ENCODE measurements around the gene EIF4E3. TPM values are rescaled to one million over a fixed set of nuclear protein-coding genes. Genes with fewer than 3 reads are reported as not detected.

EIF4E3 gene
- total and polyA plus RNA-seq, 2 donors (not counting 1 experiment from before 2014, with no cell fraction given) = 1.00 to 5.0 TPM

DNA sequence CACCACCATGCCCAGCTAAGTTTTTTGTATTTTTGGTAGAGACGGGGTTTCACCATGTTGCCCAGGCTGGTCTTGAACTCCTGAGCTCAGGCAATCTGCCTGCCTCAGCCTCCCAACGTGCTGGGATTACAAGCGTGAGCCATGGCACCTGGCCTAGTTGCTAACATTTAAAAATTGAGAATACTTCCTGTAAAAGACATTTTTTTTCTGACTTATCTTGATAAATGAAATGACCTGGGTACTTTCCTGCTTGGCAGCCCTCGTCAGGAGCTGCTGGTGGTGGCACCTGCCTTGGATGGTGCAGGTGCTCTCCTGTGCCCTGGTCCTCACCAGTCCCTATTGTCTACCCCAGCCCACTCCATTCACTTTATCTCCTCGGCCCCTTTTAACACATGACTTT is 74.8 kb downstream of the EIF4E3 start:
- Histone ChIP-seq H3K4me1 (ENCODE audit: control insufficient read depth in 2 of 2, insufficient read depth in 2 of 2, low read length in 2 of 2) (peaks cover 0 to 3% of the 10 kb centered on the region in 2 donors), H4K20me1 (ENCODE audit: control insufficient read depth, insufficient read depth, low read length, poor library complexity, severe bottlenecking) (no peaks in the 10 kb centered on the region), H3K27me3 (replicated peaks in 1 of 4; ENCODE audit: control extremely low read depth in 1 of 4, control insufficient read depth in 3 of 4, insufficient read depth in 4 of 4, low read length in 3 of 4) (no peaks in the 10 kb centered on the region), H3K4me3 (ENCODE audit: control extremely low read depth in 1 of 5, extremely low read depth in 1 of 5, insufficient read depth in 1 of 5, low read depth in 2 of 5, low read length in 4 of 5) (no peak overlapping the region), H3K79me2 (ENCODE audit: control insufficient read depth, insufficient read depth, low read length) (no peaks in the 10 kb centered on the region), H3K9me3 (ENCODE audit: control extremely low read depth in 1 of 3, control insufficient read depth in 2 of 3, insufficient read depth in 1 of 3, low read length in 2 of 3) (no peaks in the 10 kb centered on the region), H3K27ac (ENCODE audit: low read length in 2 of 2) (no peak overlapping the region), H2AFZ (ENCODE audit: insufficient read depth, low read depth, low read length, poor library complexity, severe bottlenecking) (no peak overlapping the region), H3K9ac (ENCODE audit: low read length) (no peak overlapping the region), H3K36me3 (replicated peaks in 1 of 2; ENCODE audit: control extremely low read depth in 1 of 2, control insufficient read depth in 1 of 2, extremely low read depth in 1 of 2, insufficient read depth in 2 of 2, low read length in 1 of 2) (no peaks in the 10 kb centered on the region), H3K4me2 (replicated peaks; ENCODE audit: low read depth, low read length, poor library complexity, severe bottlenecking) (no peak overlapping the region)
- Mint-ChIP-seq H3K4me3 (no peak overlapping the region), H3K27me3 (peaks cover 8% of the 10 kb centered on the region), H3K27ac (no peak overlapping the region), H3K4me1 (peaks cover 3% of the 10 kb centered on the region), H3K9me3 (ENCODE audit: insufficient read depth) (no peaks in the 10 kb centered on the region)
- 89% methylated on average over 3 of the region's 5 CpGs for WGBS (ENCODE audit: insufficient coverage)
- intact Hi-C loops (cut with micrococcal nuclease) = no loop called here
- ATAC-seq (ENCODE audit: low read depth) = no peak
- ChIA-PET CTCF (interaction anchor here (4.0 to 4.4 kb wide), 2 partner anchors 1101 to 1530 kb away, joined by 28 to 58 read pairs; no protein-coding TSS in a partner anchor), POLR2A (no interaction called here)
- DNase-seq = no peak
- TF ChIP-seq, protein P1, sequence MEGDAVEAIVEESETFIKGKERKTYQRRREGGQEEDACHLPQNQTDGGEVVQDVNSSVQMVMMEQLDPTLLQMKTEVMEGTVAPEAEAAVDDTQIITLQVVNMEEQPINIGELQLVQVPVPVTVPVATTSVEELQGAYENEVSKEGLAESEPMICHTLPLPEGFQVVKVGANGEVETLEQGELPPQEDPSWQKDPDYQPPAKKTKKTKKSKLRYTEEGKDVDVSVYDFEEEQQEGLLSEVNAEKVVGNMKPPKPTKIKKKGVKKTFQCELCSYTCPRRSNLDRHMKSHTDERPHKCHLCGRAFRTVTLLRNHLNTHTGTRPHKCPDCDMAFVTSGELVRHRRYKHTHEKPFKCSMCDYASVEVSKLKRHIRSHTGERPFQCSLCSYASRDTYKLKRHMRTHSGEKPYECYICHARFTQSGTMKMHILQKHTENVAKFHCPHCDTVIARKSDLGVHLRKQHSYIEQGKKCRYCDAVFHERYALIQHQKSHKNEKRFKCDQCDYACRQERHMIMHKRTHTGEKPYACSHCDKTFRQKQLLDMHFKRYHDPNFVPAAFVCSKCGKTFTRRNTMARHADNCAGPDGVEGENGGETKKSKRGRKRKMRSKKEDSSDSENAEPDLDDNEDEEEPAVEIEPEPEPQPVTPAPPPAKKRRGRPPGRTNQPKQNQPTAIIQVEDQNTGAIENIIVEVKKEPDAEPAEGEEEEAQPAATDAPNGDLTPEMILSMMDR (IDR thresholded peaks at IDR 0.05) = no peak
- no peak for TF ChIP-seq EZH2 (IDR thresholded peaks at IDR 0.05; ENCODE audit: borderline replicate concordance, insufficient read depth, low read depth, low read length, poor library complexity, severe bottlenecking)

DNA sequence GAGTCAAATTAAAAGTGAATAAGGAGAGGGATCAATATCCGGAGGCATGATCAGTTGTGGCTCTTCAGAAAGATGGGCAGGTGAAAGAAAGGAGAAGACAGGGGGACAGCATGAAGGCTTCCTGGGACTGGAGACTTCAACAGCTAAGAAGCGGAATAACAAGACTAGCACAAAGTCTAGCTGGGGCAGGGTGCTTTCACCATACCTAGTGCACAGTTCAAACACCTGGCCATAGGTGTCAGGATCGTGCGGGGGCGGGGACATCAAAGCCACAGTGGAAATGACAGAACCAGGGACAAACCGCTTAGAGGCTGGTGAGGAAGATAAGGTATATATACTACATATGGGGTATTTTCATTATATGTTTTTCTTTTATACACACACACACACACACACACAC is 75.4 kb downstream of the EIF4E3 start:
- H3K79me2 ChIP-seq (ENCODE audit: control insufficient read depth, insufficient read depth, low read length) = no peaks in the 10 kb centered on the region
- Mint-ChIP-seq H3K4me3 (no peak overlapping the region), H3K27me3 (peaks cover 13% of the 10 kb centered on the region), H3K4me1 (peaks cover 3% of the 10 kb centered on the region), H3K9me3 (ENCODE audit: insufficient read depth) (no peaks in the 10 kb centered on the region), H3K27ac (no peak overlapping the region)
- no peaks in the 10 kb centered on the region for H3K36me3 ChIP-seq (replicated peaks in 1 of 2; ENCODE audit: control extremely low read depth in 1 of 2, control insufficient read depth in 1 of 2, extremely low read depth in 1 of 2, insufficient read depth in 2 of 2, low read length in 1 of 2)
- DNase-seq (no peak), ATAC-seq (ENCODE audit: low read depth) (no peak)
- no peaks in the 10 kb centered on the region for H4K20me1 ChIP-seq (ENCODE audit: control insufficient read depth, insufficient read depth, low read length, poor library complexity, severe bottlenecking)
- ChIA-PET POLR2A (no interaction called here), CTCF (interaction anchor here (4.4 kb wide), 1 partner anchor 1100 kb away, joined by 58 read pairs; no protein-coding TSS in a partner anchor)
- H3K4me1 ChIP-seq (ENCODE audit: control insufficient read depth in 2 of 2, insufficient read depth in 2 of 2, low read length in 2 of 2) = peaks cover 0 to 3% of the 10 kb centered on the region in 2 donors
- TF ChIP-seq EZH2 (IDR thresholded peaks at IDR 0.05; ENCODE audit: borderline replicate concordance, insufficient read depth, low read depth, low read length, poor library complexity, severe bottlenecking) = no peak
- TF ChIP-seq, protein P1 (IDR thresholded peaks at IDR 0.05) = no peak
- H3K9me3 ChIP-seq (ENCODE audit: control extremely low read depth in 1 of 3, control insufficient read depth in 2 of 3, insufficient read depth in 1 of 3, low read length in 2 of 3) = no peaks in the 10 kb centered on the region
- H3K9ac ChIP-seq (ENCODE audit: low read length) = no peak overlapping the region
- no peak overlapping the region for H3K27ac ChIP-seq (ENCODE audit: low read length in 2 of 2)
- no peak overlapping the region for H3K4me2 ChIP-seq (replicated peaks; ENCODE audit: low read depth, low read length, poor library complexity, severe bottlenecking)
- no peaks in the 10 kb centered on the region for H3K27me3 ChIP-seq (replicated peaks in 1 of 4; ENCODE audit: control extremely low read depth in 1 of 4, control insufficient read depth in 3 of 4, insufficient read depth in 4 of 4, low read length in 3 of 4)
- WGBS (ENCODE audit: insufficient coverage) = 100% methylated on average over 2 of the region's 6 CpGs
- H2AFZ ChIP-seq (ENCODE audit: insufficient read depth, low read depth, low read length, poor library complexity, severe bottlenecking) = no peak overlapping the region
- intact Hi-C loops (cut with micrococcal nuclease) = no loop called here
- no peak overlapping the region for H3K4me3 ChIP-seq (ENCODE audit: control extremely low read depth in 1 of 5, extremely low read depth in 1 of 5, insufficient read depth in 1 of 5, low read depth in 2 of 5, low read length in 4 of 5)

Measured in B cell (primary cell).